Activated CD4-positive, alpha-beta T cell treated with anti-CD3 and anti-CD28 coated beads, Interleukin-10, Interleukin-2, amounts not matched to agents 100 ng/mL and 50 ng/mL, durations not matched to agents 16 hours and 8 hours (primary cell): ENCODE results near the gene ITGA11.

Experiments used
- DNase-seq: peaks from one replicate; pipeline ENCODE4 v3.0.0-alpha.2; 2020

ITGA11 gene

GRCh38 chr15:68307131-68307928 is 124.6 kb downstream of the ITGA11 start:
- DNase-seq, result no peak

- DNase-seq, result no peak
Observed at GRCh38 chr15:68305420-68305871, 126.5 kb downstream of the ITGA11 start.

- DNase-seq, result no peak
Observed at GRCh38 chr15:68304589-68305337, 127.2 kb downstream of the ITGA11 start.

- DNase-seq, result no peak
Observed at GRCh38 chr15:68303560-68304436, 128.2 kb downstream of the ITGA11 start.

GRCh38 chr15:68303134-68303533 is 128.8 kb downstream of the ITGA11 start:
- no peak for DNase-seq

- DNase-seq, result no peak
Observed at GRCh38 chr15:68302729-68303128, 129.2 kb downstream of the ITGA11 start.

GRCh38 chr15:68301301-68301700 is 130.7 kb downstream of the ITGA11 start:
- DNase-seq, result no peak

- no peak for DNase-seq
Observed at GRCh38 chr15:68300115-68300940, 131.6 kb downstream of the ITGA11 start.

- no peak for DNase-seq
Observed at GRCh38 chr15:68299436-68299835, 132.5 kb downstream of the ITGA11 start.

- peak; percentile 60 for DNase-seq
Observed at GRCh38 chr15:68298882-68299381, 133.0 kb downstream of the ITGA11 start.

- no peak for DNase-seq
Observed at GRCh38 chr15:68298336-68298735, 133.6 kb downstream of the ITGA11 start.

- DNase-seq, result no peak
Observed at GRCh38 chr15:68295014-68295805, 136.8 kb downstream of the ITGA11 start.

GRCh38 chr15:68292967-68293366 is 139.0 kb downstream of the ITGA11 start:
- no peak for DNase-seq

- DNase-seq, result no peak
Observed at GRCh38 chr15:68292157-68292781, 139.7 kb downstream of the ITGA11 start.

- DNase-seq, result no peak
Observed at GRCh38 chr15:68290715-68291114, 141.2 kb downstream of the ITGA11 start.

- no peak for DNase-seq
Observed at GRCh38 chr15:68289621-68290352, 142.2 kb downstream of the ITGA11 start.

GRCh38 chr15:68289057-68289456 is 142.9 kb downstream of the ITGA11 start:
- DNase-seq, result no peak

GRCh38 chr15:68286256-68286655 is 145.7 kb downstream of the ITGA11 start:
- DNase-seq, result no peak

- DNase-seq, result no peak
Observed at GRCh38 chr15:68285259-68285980, 146.5 kb downstream of the ITGA11 start.
